Stomach (tissue), 9 donors: ENCODE measurements around the gene ATP1B3. TPM values are rescaled to one million over a fixed set of nuclear protein-coding genes. Genes with fewer than 3 reads are reported as not detected.
"Not testable (repeated sequence)": the region's sequence is repeated elsewhere in the genome, so short reads cannot be mapped to it uniquely, and the experiment has no call there.

Experiments
- DNase-seq, 2 donors: peaks; one replicate each; pipeline versions ENCODE4 v3.0.0 to v3.0.0-alpha.2; 2013 to 2019
- H3K27ac ChIP-seq, 5 donors: fragments of 200-600 bp in 4 of 5; sonication (generic) in 4 of 5; one replicate each; pipeline ENCODE4 v1.5.1; 2013 to 2019; ENCODE audit warnings: mild to moderate bottlenecking in 1 of 5, moderate library complexity in 1 of 5
- H3K27me3 ChIP-seq, 3 donors: fragments of 200-600 bp; sonication (generic); one replicate each; pipeline ENCODE4 v1.5.1; 2017 to 2019; ENCODE audit warnings: mixed run types in 1 of 3
- H3K36me3 ChIP-seq, 4 donors: fragments of 200-600 bp; sonication (generic); 1 replicate in 3 of 4; 2 replicates in 1 of 4; pipeline ENCODE4 v1.5.1; 2016 to 2019
- H3K4me1 ChIP-seq, 4 donors: fragments of 200-600 bp; sonication (generic); one replicate each; pipeline ENCODE4 v1.5.1; 2016 to 2019
- H3K4me3 ChIP-seq, 4 donors: fragments of 200-600 bp; sonication (generic) in 3 of 4; one replicate each; pipeline ENCODE4 v1.5.1; 2016 to 2019; ENCODE audit warnings: mild to moderate bottlenecking in 1 of 4
- H3K9me3 ChIP-seq, 4 donors: fragments of 200-600 bp; sonication (generic); one replicate each; pipeline ENCODE4 v1.5.1; 2016 to 2019
- EP300 ChIP-seq: sonication (generic); formaldehyde crosslinking; IDR thresholded peaks from one replicate; pipeline ENCODE4 v1.6.1; 2017; ENCODE audit warnings: antibody characterized with exemption
- POLR2A ChIP-seq, 4 donors: fragments of 450-650 bp; IDR thresholded peaks; one replicate each; pipeline ENCODE4 v1.6.1; 2016; ENCODE audit warnings: antibody characterized with exemption in 4 of 4, control low read depth in 2 of 4, mild to moderate bottlenecking in 1 of 4, moderate library complexity in 1 of 4
- POLR2AphosphoS5 ChIP-seq, 3 donors: sonication (generic); formaldehyde crosslinking; IDR thresholded peaks; one replicate each; pipeline ENCODE4 v1.6.1; 2016; ENCODE audit warnings: antibody characterized with exemption in 3 of 3
- WGBS, 5 donors: extraction: QIAGEN DNeasy Blood & Tissue Kit in 3 of 5; methylation state at CpG; one replicate each; pipeline versions ENCODE4 v1.1.5 to v1.1.7; 2013 to 2018; 5-methylcytosine and 5-hydroxymethylcytosine counted together
- intact Hi-C: fragments of 100-400 bp; cut with DNase I; formaldehyde crosslinking; loops from one replicate; pipeline ENCODE4 v1.15.1; 2023; ENCODE audit warnings: low total_unique reads
- polyA plus RNA-seq, 3 donors: library from polyadenylated mRNA; stranded (reverse); fragments of 200-250 nt; gene quantifications; one replicate each; pipeline ENCODE4 v1.2.3, GENCODE V29; 2013
- total RNA-seq, 5 donors: library from RNA; depleted of rRNA; stranded (reverse); fragments of >200 nt; gene quantifications; one replicate each; pipeline versions ENCODE4 v1.1.0 to v1.2.3, GENCODE V29; 2014 to 2016
- TF ChIP-seq, protein P1 (sequence below), 7 experiments: fragments of 450-650 bp in 4 of 7; fragments of 200-600 bp in 3 of 7; sonication (generic) in 3 of 7; IDR thresholded peaks; one replicate each; pipeline ENCODE4 v1.5.1; 2016 to 2019; ENCODE audit warnings: antibody characterized with exemption in 7 of 7, control low read depth in 2 of 7, mild to moderate bottlenecking in 1 of 7
- donor health status: healthy with polysubstance abuse.
- donor health status: Bipolar disorder and iron deficiency.
- donor health status: healthy.

ATP1B3 gene
- total and polyA plus RNA-seq, 8 donors, result 19.6 to 122 (median 47.5) TPM

DNA sequence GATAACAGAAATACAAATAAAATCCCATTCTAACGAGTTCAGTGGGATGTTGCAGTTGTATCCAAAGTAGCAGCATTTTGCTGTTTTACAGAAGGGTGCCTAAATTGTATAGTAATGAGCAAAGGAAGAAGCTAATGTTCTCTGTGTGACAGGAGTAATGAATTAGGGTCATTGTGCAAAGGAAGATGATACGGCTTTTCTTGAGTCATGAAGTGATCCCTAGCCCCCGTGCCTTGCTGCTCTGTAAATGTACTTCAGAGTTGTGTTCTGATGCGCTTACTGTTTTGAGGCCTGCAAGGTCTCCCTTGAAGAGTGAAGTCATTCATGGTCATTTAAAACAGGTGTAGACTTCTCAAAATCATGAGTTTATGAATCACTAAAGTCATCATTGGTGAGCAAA, 37.9 kb downstream of the ATP1B3 start:
- whole genome bisulfite sequencing, 5 donors, result 82 to 93% (median 90%) methylated on average over 4 of the region's 4 CpGs
- no peak overlapping the region for H3K4me3 ChIP-seq
- TF ChIP-seq, protein P1, sequence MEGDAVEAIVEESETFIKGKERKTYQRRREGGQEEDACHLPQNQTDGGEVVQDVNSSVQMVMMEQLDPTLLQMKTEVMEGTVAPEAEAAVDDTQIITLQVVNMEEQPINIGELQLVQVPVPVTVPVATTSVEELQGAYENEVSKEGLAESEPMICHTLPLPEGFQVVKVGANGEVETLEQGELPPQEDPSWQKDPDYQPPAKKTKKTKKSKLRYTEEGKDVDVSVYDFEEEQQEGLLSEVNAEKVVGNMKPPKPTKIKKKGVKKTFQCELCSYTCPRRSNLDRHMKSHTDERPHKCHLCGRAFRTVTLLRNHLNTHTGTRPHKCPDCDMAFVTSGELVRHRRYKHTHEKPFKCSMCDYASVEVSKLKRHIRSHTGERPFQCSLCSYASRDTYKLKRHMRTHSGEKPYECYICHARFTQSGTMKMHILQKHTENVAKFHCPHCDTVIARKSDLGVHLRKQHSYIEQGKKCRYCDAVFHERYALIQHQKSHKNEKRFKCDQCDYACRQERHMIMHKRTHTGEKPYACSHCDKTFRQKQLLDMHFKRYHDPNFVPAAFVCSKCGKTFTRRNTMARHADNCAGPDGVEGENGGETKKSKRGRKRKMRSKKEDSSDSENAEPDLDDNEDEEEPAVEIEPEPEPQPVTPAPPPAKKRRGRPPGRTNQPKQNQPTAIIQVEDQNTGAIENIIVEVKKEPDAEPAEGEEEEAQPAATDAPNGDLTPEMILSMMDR (IDR thresholded peaks at IDR 0.05), result no peak
- TF ChIP-seq POLR2A (IDR thresholded peaks at IDR 0.05) (no peak), POLR2AphosphoS5 (IDR thresholded peaks at IDR 0.05) (no peak), EP300 (no peak)
- no peaks in the 10 kb centered on the region for H3K9me3 ChIP-seq
- H3K27me3 ChIP-seq, result no peaks in the 10 kb centered on the region
- H3K27ac ChIP-seq, result no peak overlapping the region
- H3K4me1 ChIP-seq, result no peaks in the 10 kb centered on the region
- intact Hi-C loops, result loop anchor here (10.0 kb wide), 1 partner anchor 180 kb away; the partner anchor contains the start of gene RNF7
- peaks cover 3 to 71% (median 33%) of the 10 kb centered on the region in 4 donors for H3K36me3 ChIP-seq
- DNase-seq, result no peak

DNA sequence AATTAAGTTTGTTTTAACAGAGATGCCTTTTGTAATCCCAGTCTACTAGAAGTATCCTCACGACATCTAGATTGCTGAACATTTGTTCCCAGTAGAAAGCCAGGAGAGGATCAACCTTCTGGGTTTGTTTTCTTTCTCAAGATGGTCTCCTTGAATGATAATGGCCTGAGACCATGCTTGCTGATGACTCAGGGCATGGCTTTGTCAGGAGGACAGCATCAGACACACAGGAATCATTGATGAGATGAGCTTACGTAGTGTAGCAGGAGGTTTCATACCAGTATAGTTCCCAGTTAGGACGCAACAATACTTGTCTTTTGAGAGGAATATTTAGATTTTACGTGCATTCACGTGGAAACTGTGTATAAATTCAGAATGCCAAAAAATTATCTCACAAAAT, 38.6 kb downstream of the ATP1B3 start:
- no peak overlapping the region for H3K27ac ChIP-seq
- H3K4me3 ChIP-seq, result no peak overlapping the region
- intact Hi-C loops, result loop anchor here (10.0 kb wide), 1 partner anchor 180 kb away; the partner anchor contains the start of gene RNF7
- no peaks in the 10 kb centered on the region for H3K9me3 ChIP-seq
- 87 to 93% (median 90%) methylated on average over 5 of the region's 5 CpGs for WGBS, 5 donors
- peaks cover 3 to 71% (median 29%) of the 10 kb centered on the region in 4 donors for H3K36me3 ChIP-seq
- H3K4me1 ChIP-seq, result no peaks in the 10 kb centered on the region
- DNase-seq, result no peak
- no peak for TF ChIP-seq EP300
- no peak for TF ChIP-seq POLR2A (IDR thresholded peaks at IDR 0.05)
- TF ChIP-seq POLR2AphosphoS5 (IDR thresholded peaks at IDR 0.05), result no peak
- TF ChIP-seq, protein P1 (IDR thresholded peaks at IDR 0.05), result no peak
- no peaks in the 10 kb centered on the region for H3K27me3 ChIP-seq

DNA sequence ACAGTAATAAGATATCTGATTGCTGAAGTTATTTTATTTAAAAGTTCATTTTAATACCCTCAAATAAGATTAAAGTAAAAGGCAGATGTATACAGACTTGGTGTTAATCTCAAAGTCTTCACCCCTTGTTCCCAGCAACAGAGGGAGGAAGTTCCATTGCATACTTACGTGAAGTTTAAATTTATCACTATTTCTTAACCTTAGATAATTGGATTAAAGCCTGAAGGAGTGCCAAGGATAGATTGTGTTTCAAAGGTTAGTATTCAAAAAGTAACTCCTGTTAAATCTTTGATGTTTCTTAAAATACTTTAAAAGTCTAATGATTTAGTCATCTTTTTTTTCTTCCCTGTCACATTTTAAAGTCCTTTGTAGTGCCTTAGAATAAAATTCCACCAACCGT, 39.3 kb downstream of the ATP1B3 start:
- no peaks in the 10 kb centered on the region for H3K27me3 ChIP-seq
- H3K9me3 ChIP-seq, result no peaks in the 10 kb centered on the region
- H3K4me3 ChIP-seq, result no peak overlapping the region
- intact Hi-C loops, result loop anchor here (10.0 kb wide), 1 partner anchor 181 kb away; the partner anchor contains the start of gene RNF7
- DNase-seq, result no peak
- peaks cover 3 to 76% (median 29%) of the 10 kb centered on the region in 4 donors for H3K36me3 ChIP-seq
- WGBS, 5 donors, result 77 to 80% (median 78%) methylated on average over 2 of the region's 2 CpGs
- H3K27ac ChIP-seq, result no peak overlapping the region
- no peaks in the 10 kb centered on the region for H3K4me1 ChIP-seq
- TF ChIP-seq POLR2A (IDR thresholded peaks at IDR 0.05), result no peak
- TF ChIP-seq EP300, result no peak
- no peak for TF ChIP-seq POLR2AphosphoS5 (IDR thresholded peaks at IDR 0.05)
- TF ChIP-seq, protein P1 (IDR thresholded peaks at IDR 0.05), result no peak

DNA sequence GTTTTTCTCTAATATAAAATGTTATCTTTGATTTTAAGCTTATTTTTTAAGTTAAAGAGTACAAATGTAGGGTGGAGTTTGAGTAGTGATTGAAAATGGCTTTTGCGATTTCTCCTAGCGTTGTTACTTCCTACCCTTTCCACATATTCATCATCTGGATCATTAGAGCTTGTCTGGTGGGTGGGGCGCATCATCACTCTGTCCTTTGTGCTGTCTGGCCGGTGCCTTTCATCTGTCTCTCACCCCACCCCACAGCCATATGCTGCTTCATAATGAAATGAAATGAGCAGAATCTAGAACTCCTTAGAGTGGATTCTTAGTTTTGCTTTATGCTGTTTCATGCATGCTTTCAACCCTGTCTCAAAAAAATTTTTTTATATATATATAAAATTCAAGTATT, 44.3 kb downstream of the ATP1B3 start:
- Histone ChIP-seq H3K27ac (no peak overlapping the region), H3K4me1 (no peaks in the 10 kb centered on the region), H3K27me3 (no peaks in the 10 kb centered on the region), H3K36me3 (peaks cover 16 to 82% (median 43%) of the 10 kb centered on the region in 4 donors), H3K4me3 (no peak overlapping the region), H3K9me3 (no peaks in the 10 kb centered on the region)
- TF ChIP-seq POLR2AphosphoS5 (IDR thresholded peaks at IDR 0.05) (no peak), EP300 (no peak), POLR2A (IDR thresholded peaks at IDR 0.05) (no peak)
- intact Hi-C loops, result no loop called here
- WGBS, 5 donors, result 85 to 97% (median 94%) methylated on average over 4 of the region's 4 CpGs
- no peak for DNase-seq

DNA sequence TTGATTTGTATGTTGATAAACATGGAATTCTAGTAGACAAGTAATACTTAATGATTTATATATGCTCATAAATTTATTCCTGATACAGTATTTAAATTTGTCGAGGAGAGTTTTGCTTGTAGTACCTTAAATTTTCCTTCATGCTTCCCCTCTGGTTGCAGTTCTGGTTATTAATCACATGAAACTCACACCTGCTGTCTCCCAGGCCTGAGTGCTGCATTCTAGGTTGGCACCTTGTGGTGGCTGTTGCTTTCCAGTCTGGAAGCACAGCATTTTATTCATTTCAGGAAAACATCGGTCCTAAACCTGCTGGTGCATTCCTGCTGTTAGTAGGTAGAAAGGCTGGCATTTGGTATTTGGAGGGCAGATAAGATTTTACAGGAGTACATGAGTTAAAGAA, 44.9 kb downstream of the ATP1B3 start:
- intact Hi-C loops, result no loop called here
- DNase-seq, result no peak
- no peaks in the 10 kb centered on the region for H3K27me3 ChIP-seq
- no peaks in the 10 kb centered on the region for H3K9me3 ChIP-seq
- H3K4me3 ChIP-seq, result no peak overlapping the region
- no peak overlapping the region for H3K27ac ChIP-seq
- TF ChIP-seq, protein P1 (IDR thresholded peaks at IDR 0.05), result no peak
- TF ChIP-seq EP300 (no peak), POLR2A (IDR thresholded peaks at IDR 0.05) (no peak), POLR2AphosphoS5 (IDR thresholded peaks at IDR 0.05) (no peak)
- H3K4me1 ChIP-seq, result no peaks in the 10 kb centered on the region
- whole genome bisulfite sequencing, 5 donors, result 87 to 93% (median 91%) methylated on average over 2 of the region's 2 CpGs
- peaks cover 16 to 84% (median 46%) of the 10 kb centered on the region in 4 donors for H3K36me3 ChIP-seq

DNA sequence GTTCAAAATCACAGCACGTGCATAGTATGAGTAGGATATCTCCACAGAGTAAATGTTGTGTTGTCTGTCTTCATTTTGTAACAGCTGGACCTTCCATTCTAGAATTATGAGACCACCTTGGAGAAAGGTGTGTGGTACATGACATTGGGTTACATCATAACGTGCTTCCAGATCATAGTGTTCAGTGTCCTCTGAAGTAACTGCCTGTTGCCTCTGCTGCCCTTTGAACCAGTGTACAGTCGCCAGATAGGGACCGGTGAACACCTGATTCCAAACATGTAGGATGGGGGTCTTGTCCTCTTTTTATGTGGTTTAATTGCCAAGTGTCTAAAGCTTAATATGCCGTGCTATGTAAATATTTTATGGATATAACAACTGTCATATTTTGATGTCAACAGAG, 49.2 kb downstream of the ATP1B3 start:
- H3K36me3 ChIP-seq, result peaks cover 13 to 65% (median 49%) of the 10 kb centered on the region in 4 donors

More for the DNA sequence above, 49.2 kb downstream of the ATP1B3 start:
- 87 to 92% (median 90%) methylated on average over 5 of the region's 5 CpGs for WGBS, 5 donors
- DNase-seq, H3K4me1 ChIP-seq, H3K27me3 ChIP-seq, H3K4me3 ChIP-seq, intact Hi-C loops, H3K9me3 ChIP-seq, H3K27ac ChIP-seq: not testable (repeated sequence)
